Sigmoid colon (tissue), 4 donors: ENCODE data around the gene PLXNA4.

Source experiments
- CTCF ChIP-seq, 4 experiments: fragments of 450-650 bp in 3 of 4; fragments of 200-600 bp in 1 of 4; IDR thresholded peaks; one replicate each; pipeline ENCODE4 v1.5.1; 2016 to 2019; ENCODE audit warnings: antibody characterized with exemption in 4 of 4, mild to moderate bottlenecking in 3 of 4, moderate library complexity in 2 of 4
- POLR2A ChIP-seq, 2 donors: fragments of 450-650 bp; IDR thresholded peaks; one replicate each; pipeline ENCODE4 v1.6.1; 2016; ENCODE audit warnings: antibody characterized with exemption in 2 of 2, mild to moderate bottlenecking in 2 of 2, moderate library complexity in 2 of 2
- POLR2AphosphoS5 ChIP-seq, 4 donors: sonication (generic); formaldehyde crosslinking; IDR thresholded peaks; one replicate each; pipeline ENCODE4 v1.6.1; 2017; ENCODE audit warnings: antibody characterized with exemption in 4 of 4

GRCh38 chr7:132397070-132397469 lies 179.2 kb downstream of the PLXNA4 start:
- no peak for TF ChIP-seq POLR2AphosphoS5 (IDR thresholded peaks at IDR 0.05)
- TF ChIP-seq POLR2A (IDR thresholded peaks at IDR 0.05) = no peak
- no peak for TF ChIP-seq CTCF (IDR thresholded peaks at IDR 0.05)
